WTC11 (cell line): Measurements from ENCODE around the gene TOP2B.

ENCODE experiments used
- CBFB ChIP-seq: sonication (generic); formaldehyde crosslinking; IDR thresholded peaks from 2 replicates; pipeline ENCODE4 v1.8.1; 2022; ENCODE audit warnings: mild to moderate bottlenecking, low read depth, missing genetic modification reagents
- CTCF ChIP-seq: fragments of 200-600 bp; IDR thresholded peaks from 2 replicates; pipeline ENCODE4 v1.8.0; 2022; ENCODE audit warnings: antibody characterized with exemption
- ETV6 ChIP-seq: sonication (generic); formaldehyde crosslinking; IDR thresholded peaks from 2 replicates; pipeline ENCODE4 v1.8.1; 2022; ENCODE audit warnings: mild to moderate bottlenecking, missing genetic modification reagents
- FOXJ3 ChIP-seq: sonication (generic); formaldehyde crosslinking; IDR thresholded peaks from 2 replicates; pipeline ENCODE4 v1.9.0; 2021; ENCODE audit warnings: missing genetic modification reagents, mild to moderate bottlenecking, borderline replicate concordance
- MXD4 ChIP-seq: fragments of 250-450 bp; sonication (Bioruptor Pico); IDR thresholded peaks from 2 replicates; pipeline ENCODE4 v1.8.0; 2021; ENCODE audit warnings: mild to moderate bottlenecking, moderate library complexity, borderline replicate concordance
- NR1H2 ChIP-seq: sonication (generic); formaldehyde crosslinking; IDR thresholded peaks from 2 replicates; pipeline ENCODE4 v1.9.0; 2021; ENCODE audit warnings: mild to moderate bottlenecking, moderate library complexity, missing genetic modification reagents
- TF ChIP-seq, protein P1 (sequence below): sonication (generic); formaldehyde crosslinking; IDR thresholded peaks from 2 replicates; pipeline ENCODE4 v1.8.1; 2023; ENCODE audit warnings: mild to moderate bottlenecking, missing genetic modification reagents, moderate library complexity
- TF ChIP-seq, protein P2 (sequence below): sonication (generic); formaldehyde crosslinking; IDR thresholded peaks from 2 replicates; pipeline ENCODE4 v1.8.1; 2023; ENCODE audit warnings: mild to moderate bottlenecking, moderate library complexity, missing genetic modification reagents
- TF ChIP-seq, protein P3 (sequence below): sonication (generic); formaldehyde crosslinking; IDR thresholded peaks from 2 replicates; pipeline ENCODE4 v1.8.1; 2023; ENCODE audit warnings: mild to moderate bottlenecking, missing genetic modification reagents, moderate library complexity
- TF ChIP-seq, protein P4 (sequence below): fragments of 250-450 bp; sonication (Bioruptor Pico); conservative IDR thresholded peaks from 2 replicates; pipeline ENCODE4 v1.9.0; 2021; ENCODE audit warnings: mild to moderate bottlenecking

DNA sequence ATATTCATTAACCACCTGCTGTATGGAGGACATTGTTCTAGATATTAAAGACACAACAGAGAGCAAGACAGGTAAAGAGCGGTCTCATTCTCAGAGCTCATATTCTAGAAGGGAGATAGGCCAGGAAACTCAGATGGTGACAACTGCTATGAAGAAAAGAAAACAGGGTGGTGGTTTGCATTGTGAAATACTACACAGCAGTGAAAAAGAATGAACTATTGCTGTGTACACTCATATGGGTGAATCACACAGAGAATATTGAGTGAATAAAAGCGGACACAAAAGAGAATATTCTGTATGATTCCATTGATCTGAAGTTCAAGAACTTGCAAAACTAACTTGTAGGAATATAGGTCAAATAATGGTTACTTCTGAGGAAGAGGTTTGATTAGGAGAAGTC lies 76.7 kb downstream of the TOP2B start:
- TF ChIP-seq, protein P1, sequence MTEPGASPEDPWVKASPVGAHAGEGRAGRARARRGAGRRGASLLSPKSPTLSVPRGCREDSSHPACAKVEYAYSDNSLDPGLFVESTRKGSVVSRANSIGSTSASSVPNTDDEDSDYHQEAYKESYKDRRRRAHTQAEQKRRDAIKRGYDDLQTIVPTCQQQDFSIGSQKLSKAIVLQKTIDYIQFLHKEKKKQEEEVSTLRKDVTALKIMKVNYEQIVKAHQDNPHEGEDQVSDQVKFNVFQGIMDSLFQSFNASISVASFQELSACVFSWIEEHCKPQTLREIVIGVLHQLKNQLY (CRISPR knock-in tag), result no peak
- TF ChIP-seq FOXJ3 (no peak), CTCF (no peak), NR1H2 (no peak), MXD4 (CRISPR knock-in tag) (no peak), CBFB (no peak), ETV6 (CRISPR knock-in tag) (no peak)
- TF ChIP-seq, protein P2, sequence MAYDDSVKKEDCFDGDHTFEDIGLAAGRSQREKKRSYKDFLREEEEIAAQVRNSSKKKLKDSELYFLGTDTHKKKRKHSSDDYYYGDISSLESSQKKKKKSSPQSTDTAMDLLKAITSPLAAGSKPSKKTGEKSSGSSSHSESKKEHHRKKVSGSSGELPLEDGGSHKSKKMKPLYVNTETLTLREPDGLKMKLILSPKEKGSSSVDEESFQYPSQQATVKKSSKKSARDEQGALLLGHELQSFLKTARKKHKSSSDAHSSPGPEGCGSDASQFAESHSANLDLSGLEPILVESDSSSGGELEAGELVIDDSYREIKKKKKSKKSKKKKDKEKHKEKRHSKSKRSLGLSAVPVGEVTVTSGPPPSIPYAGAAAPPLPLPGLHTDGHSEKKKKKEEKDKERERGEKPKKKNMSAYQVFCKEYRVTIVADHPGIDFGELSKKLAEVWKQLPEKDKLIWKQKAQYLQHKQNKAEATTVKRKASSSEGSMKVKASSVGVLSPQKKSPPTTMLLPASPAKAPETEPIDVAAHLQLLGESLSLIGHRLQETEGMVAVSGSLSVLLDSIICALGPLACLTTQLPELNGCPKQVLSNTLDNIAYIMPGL (CRISPR knock-in tag), result no peak
- TF ChIP-seq, protein P3, sequence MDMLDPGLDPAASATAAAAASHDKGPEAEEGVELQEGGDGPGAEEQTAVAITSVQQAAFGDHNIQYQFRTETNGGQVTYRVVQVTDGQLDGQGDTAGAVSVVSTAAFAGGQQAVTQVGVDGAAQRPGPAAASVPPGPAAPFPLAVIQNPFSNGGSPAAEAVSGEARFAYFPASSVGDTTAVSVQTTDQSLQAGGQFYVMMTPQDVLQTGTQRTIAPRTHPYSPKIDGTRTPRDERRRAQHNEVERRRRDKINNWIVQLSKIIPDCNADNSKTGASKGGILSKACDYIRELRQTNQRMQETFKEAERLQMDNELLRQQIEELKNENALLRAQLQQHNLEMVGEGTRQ (CRISPR knock-in tag), result no peak
- TF ChIP-seq, protein P4, sequence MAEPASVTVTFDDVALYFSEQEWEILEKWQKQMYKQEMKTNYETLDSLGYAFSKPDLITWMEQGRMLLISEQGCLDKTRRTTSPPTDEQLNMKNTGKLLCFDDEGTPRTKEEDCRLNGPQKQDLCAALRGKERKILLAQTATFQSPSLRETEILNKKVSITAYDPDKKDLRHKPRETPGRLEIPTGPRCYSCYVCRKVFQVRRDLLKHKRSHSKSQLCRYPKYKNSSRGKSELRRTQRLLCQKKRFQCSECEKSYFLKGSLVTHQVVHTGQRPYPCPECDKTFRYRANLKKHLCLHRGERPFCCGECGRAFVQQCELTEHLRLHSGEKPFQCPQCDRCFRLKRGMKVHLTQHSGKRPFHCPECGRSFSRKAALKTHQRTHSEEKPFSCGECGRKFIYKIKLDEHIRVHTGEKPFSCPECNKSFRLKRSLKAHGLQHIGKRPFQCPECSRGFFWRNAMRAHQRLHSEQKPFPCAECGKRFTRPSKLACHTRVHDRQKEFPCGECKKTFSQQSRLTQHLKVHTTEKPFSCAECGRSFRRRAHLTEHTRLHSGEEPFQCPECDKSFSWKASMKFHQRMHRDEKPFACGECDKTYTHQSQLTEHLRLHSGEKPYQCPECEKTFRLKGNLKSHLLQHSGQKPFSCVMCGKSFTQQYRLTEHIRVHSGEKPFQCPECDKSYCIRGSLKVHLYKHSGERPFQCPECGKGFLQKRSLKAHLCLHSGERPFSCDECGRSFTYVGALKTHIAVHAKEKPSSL (CRISPR knock-in tag), result no peak
